Measurements from ENCODE around the gene PCDHB12.

Gene PCDHB12

DNA sequence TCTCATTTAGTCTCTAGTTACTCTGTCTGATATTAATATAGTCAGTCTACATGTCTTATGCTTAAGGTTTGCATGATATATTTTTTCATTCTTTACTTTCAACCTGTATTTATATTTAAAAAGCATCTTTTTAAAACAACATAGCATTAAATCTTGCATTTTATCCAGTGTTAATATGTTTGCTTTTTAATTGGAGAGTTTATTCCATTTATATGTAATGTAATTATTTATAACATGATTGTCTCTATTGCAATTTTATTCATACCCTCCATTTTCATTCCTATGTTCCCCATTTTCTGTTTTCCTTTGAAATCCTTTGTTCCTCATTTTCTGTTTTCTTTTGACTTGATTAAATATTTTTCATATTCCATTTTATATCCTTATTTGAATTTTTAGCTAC is 49.9 kb downstream of the PCDHB12 start:
- no peak for DNase-seq (ENCODE audit: low read depth)
- TF ChIP-seq, protein P1, sequence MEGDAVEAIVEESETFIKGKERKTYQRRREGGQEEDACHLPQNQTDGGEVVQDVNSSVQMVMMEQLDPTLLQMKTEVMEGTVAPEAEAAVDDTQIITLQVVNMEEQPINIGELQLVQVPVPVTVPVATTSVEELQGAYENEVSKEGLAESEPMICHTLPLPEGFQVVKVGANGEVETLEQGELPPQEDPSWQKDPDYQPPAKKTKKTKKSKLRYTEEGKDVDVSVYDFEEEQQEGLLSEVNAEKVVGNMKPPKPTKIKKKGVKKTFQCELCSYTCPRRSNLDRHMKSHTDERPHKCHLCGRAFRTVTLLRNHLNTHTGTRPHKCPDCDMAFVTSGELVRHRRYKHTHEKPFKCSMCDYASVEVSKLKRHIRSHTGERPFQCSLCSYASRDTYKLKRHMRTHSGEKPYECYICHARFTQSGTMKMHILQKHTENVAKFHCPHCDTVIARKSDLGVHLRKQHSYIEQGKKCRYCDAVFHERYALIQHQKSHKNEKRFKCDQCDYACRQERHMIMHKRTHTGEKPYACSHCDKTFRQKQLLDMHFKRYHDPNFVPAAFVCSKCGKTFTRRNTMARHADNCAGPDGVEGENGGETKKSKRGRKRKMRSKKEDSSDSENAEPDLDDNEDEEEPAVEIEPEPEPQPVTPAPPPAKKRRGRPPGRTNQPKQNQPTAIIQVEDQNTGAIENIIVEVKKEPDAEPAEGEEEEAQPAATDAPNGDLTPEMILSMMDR (IDR thresholded peaks at IDR 0.05; ENCODE audit: low read depth, low read length, missing control alignments) = no peak

DNA sequence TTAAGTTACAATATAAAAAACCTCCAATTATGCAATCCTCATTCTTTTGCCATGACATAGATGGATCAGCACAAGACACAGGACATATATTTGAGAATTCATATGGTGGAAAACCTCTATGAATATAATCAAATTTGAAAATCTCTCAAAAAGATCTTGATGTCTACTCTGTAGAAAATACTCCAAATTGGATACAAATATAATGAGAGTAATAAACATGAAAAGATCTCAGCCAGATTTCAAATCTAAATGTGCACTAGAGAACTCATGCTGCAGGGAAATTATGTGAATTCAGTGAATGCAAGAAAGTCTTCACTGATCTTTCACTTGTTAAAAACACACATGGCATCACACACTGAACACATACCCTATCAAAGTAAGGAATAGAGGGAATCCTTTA is 50.4 kb downstream of the PCDHB12 start:
- H3K4me3 ChIP-seq (ENCODE audit: low read depth, low read length) = no peak overlapping the region
- DNase-seq (ENCODE audit: low read depth) = no peak
- TF ChIP-seq, protein P1 (IDR thresholded peaks at IDR 0.05; ENCODE audit: low read depth, low read length, missing control alignments) = no peak

More for the DNA sequence above, 49.9 kb downstream of the PCDHB12 start:
- no peak overlapping the region for H3K4me3 ChIP-seq (ENCODE audit: low read depth, low read length)

DNA sequence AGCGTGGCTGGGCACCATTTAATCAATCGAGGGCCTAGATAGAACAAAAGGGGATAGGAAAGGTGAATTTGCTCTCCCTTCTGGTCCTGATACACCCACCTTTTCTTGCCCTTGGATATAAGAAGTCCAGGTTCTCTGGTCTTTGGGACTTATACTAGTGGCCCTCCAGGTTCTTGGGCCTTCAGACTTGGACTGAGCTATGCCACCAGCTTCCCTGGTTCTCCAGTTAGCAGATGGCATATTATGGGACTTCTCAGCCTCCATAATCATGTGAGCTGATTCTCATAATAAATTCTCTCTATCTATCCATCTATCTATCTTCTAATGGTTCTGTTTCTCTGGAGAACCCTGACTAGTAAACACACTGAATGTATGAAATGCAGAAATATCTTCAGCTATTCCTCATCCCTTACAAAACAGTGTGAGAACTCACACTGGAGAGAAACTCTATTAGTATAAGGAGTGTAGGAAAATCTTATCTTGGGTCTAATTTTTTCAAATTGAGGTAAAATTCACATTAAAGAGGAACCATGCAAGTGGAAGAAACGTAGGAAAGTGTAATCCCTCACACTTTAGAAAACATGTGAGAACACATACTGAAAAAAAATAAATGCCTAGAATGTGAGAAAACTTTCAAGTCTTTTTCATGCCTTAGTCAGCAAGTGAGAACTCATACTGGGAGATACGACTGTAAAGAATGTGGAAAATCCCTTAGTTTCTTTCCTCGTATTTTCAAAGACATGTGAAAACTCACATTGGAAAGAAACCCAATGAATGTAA is 52.1 kb downstream of the PCDHB12 start:
- TF ChIP-seq, protein P1 (IDR thresholded peaks at IDR 0.05; ENCODE audit: low read depth, low read length, missing control alignments) = no peak
- no peak for DNase-seq (ENCODE audit: low read depth)
- H3K4me3 ChIP-seq (ENCODE audit: low read depth, low read length) = no peak overlapping the region

DNA sequence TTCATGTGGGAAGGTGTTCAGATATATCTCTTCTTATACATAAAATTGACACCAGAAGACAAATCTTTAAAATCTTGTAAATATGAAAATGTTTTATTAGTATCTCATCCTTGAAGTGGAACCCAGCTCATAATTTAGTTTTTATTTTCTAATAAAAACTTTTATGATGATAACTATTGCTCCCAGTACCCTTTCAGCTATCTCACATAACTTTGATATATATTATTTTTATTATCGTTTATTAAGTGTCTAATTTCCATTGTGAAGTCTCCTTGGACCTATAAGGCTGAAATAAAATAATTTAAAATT is 52.7 kb downstream of the PCDHB12 start:
- TF ChIP-seq, protein P1 (IDR thresholded peaks at IDR 0.05; ENCODE audit: low read depth, low read length, missing control alignments) = no peak
- DNase-seq (ENCODE audit: low read depth) = no peak
- no peak overlapping the region for H3K4me3 ChIP-seq (ENCODE audit: low read depth, low read length)
